Hepatocyte (in vitro differentiated cells): ENCODE measurements around the gene ARHGAP45.

Experiments
- EZH2 ChIP-seq: fragments of 200-600 bp; sonication (generic); IDR thresholded peaks from 2 replicates; pipeline ENCODE4 v1.6.1; 2016; ENCODE audit warnings: antibody characterized with exemption, mild to moderate bottlenecking, borderline replicate concordance
- EZH2phosphoT487 ChIP-seq: fragments of 200-600 bp; sonication (generic); IDR thresholded peaks from one replicate; pipeline ENCODE4 v1.6.1; 2018; ENCODE audit warnings: antibody characterized with exemption, mild to moderate bottlenecking, low read depth, moderate library complexity; ENCODE audit not compliant: unreplicated experiment, severe bottlenecking
- TF ChIP-seq, protein P1 (sequence below): fragments of 200-600 bp; sonication (generic); IDR thresholded peaks from 2 replicates; pipeline ENCODE4 v1.5.1; 2016; ENCODE audit warnings: antibody characterized with exemption, mild to moderate bottlenecking; ENCODE audit not compliant: poor library complexity

DNA sequence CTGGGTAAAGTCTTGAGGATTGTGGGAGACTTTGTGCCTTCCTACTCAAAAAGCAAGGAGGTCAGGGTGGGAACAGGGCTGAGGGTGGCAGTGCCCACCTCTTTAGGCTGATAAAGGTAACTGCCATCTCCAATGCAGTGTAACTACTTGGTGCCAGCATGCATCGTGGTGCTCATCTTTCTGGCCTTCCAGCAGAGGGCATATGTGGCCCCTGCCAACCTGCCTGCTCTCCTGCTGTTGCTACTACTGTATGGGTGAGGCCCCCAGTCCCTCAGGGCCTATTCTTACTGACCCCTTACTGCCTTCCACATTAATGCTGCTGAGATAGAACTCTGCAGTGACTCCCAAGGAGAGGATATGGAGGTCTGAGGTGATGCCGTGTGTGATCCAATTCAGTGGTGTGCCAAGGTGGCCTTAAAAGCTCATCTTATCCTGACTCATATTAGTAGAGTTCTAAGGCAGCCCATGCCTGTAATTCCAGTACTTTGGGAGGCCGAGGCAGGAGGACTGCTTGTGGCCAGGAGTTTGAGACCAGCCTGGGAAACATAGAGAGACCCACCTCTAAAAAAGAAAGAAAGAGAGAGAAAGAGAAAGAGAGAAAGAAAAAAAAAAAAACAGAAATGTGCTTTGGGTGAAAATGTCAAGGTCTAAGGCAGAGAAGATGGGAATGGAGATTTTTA is 9.7 kb upstream of the ARHGAP45 start:
- TF ChIP-seq, protein P1, sequence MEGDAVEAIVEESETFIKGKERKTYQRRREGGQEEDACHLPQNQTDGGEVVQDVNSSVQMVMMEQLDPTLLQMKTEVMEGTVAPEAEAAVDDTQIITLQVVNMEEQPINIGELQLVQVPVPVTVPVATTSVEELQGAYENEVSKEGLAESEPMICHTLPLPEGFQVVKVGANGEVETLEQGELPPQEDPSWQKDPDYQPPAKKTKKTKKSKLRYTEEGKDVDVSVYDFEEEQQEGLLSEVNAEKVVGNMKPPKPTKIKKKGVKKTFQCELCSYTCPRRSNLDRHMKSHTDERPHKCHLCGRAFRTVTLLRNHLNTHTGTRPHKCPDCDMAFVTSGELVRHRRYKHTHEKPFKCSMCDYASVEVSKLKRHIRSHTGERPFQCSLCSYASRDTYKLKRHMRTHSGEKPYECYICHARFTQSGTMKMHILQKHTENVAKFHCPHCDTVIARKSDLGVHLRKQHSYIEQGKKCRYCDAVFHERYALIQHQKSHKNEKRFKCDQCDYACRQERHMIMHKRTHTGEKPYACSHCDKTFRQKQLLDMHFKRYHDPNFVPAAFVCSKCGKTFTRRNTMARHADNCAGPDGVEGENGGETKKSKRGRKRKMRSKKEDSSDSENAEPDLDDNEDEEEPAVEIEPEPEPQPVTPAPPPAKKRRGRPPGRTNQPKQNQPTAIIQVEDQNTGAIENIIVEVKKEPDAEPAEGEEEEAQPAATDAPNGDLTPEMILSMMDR, result no peak
- TF ChIP-seq EZH2 (no peak), EZH2phosphoT487 (no peak)
